BLaER1 (cell line): Measurements from ENCODE around the gene STK24.
"Not testable (repeated sequence)": the region's sequence is repeated elsewhere in the genome, so short reads cannot be mapped to it uniquely, and the experiment has no call there.

Experiments
- H3K27ac ChIP-seq: shearing (Covaris generic); formaldehyde crosslinking; 2 replicates; pipeline ENCODE4 v1.8.1; 2022
- H3K27me3 ChIP-seq: shearing (Covaris generic); formaldehyde crosslinking; 2 replicates; pipeline ENCODE4 v1.8.1; 2022
- H3K36me3 ChIP-seq: shearing (Covaris generic); formaldehyde crosslinking; 2 replicates; pipeline ENCODE4 v1.8.1; 2022
- H3K4me1 ChIP-seq: shearing (Covaris generic); formaldehyde crosslinking; 2 replicates; pipeline ENCODE4 v1.8.1; 2022
- H3K4me2 ChIP-seq: shearing (Covaris generic); formaldehyde crosslinking; 2 replicates; pipeline ENCODE4 v1.8.1; 2022
- H3K4me3 ChIP-seq: shearing (Covaris generic); formaldehyde crosslinking; 2 replicates; pipeline ENCODE4 v1.8.1; 2022
- H3K9ac ChIP-seq: shearing (Covaris generic); formaldehyde crosslinking; 2 replicates; pipeline ENCODE4 v1.8.1; 2022
- H3K9me3 ChIP-seq: shearing (Covaris generic); formaldehyde crosslinking; 2 replicates; pipeline ENCODE4 v1.8.1; 2022
- H4K20me1 ChIP-seq: shearing (Covaris generic); formaldehyde crosslinking; 2 replicates; pipeline ENCODE4 v1.8.1; 2022
- Cebpa-rat ChIP-seq: shearing (Covaris generic); IDR thresholded peaks from 2 replicates; pipeline ENCODE4 v1.8.1; 2022

Gene STK24

DNA sequence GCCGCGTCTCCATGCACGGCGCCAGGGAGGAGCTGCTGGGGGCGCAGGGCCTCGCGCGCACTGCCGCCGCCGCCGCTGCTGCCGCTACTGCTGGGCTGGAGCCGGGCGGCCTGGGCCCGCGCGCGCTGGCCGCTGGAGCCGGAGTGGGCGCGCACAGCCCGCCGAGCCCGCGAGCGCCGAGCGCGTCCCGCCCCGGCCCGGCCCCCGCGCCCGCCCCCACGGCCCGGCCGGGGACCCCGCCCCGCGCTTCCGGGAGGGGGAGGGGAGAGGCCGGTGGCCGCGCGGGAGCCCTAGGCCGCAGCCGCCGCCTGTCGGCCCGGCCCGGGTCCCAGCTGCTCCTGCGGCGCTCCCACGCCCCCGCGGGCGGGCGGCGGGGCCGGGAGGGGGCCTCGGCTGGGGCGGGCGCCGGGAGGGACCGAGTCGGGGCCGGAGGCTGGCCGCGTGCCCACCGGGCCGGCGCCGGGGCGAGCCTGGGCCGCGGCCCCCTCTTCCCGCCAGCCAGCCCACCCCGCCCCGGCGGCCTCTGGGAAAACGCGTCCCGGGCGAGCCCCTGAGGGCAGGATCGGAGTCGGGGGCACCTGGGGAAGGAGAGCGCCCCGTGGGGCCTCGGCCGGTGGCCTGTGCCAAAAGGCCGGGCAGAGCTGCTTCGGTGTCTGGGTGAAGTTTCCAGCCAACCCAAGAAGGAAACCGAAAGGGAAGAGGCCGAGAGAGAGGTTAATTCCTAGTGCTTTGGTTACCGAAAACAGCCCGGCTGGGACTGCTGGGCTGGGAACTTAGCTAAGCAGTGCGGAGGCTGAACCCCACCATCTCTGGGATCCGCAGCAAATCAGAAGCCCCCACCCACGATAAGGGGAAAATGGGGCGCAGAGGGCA lies at the start of gene STK24:
Gene STK24, minus strand, starts transcription at position 145 of the 873 bp plus-strand sequence. CDS start 321 bp downstream, outside the sequence.
- Histone ChIP-seq H3K4me2 (peak within 1 kb of the TSS; percentile 94), H3K9me3 (no peaks in the 10 kb centered on the region), H3K27me3 (no peaks in the 10 kb centered on the region), H4K20me1 (peaks cover 43% of the 10 kb centered on the region), H3K9ac (peak within 1 kb of the TSS; percentile 96), H3K4me1 (peaks cover 43% of the 10 kb centered on the region), H3K4me3 (peak within 1 kb of the TSS; percentile 96), H3K36me3 (no peaks in the 10 kb centered on the region), H3K27ac (peak within 1 kb of the TSS; percentile 96)
- TF ChIP-seq Cebpa-rat, result no peak

DNA sequence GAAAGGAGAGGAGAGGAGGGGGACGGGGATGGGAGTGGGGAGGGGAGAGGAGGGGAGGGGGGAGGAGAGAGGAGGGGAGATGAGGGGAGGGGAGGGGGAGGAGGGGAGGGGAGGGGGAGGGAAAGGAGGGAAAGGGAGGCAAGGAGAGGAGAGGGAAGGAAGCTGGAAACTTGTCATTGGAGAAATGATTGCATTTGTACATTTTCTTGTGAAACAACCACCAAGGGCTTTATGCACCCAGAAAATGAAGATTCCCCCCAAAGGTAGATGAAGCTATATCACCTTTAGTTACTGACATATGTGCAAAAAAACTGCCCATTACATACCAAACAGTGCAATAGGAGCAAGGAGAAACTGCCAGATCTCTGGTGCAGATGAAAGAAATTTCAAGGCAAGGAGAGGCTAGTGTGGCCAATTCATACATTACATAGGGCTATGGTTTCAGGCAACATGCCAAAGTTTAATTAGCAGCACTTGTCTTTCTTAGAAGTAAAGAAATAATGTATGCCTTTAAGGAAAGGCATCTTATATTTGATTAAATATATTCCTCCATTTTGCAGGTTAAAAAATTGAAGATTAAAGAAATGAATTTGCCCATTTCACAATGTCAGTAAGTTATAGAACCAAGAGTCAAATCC lies 49.5 kb upstream of the STK24 start:
- Histone ChIP-seq H3K36me3 (no peaks in the 10 kb centered on the region), H4K20me1 (peaks cover 27% of the 10 kb centered on the region), H3K9me3 (no peaks in the 10 kb centered on the region), H3K27ac (no peak overlapping the region), H3K4me2 (no peak overlapping the region), H3K27me3 (peaks cover 43% of the 10 kb centered on the region), H3K4me1 (peaks cover 27% of the 10 kb centered on the region), H3K4me3 (no peak overlapping the region), H3K9ac (no peak overlapping the region)
- no peak for TF ChIP-seq Cebpa-rat

DNA sequence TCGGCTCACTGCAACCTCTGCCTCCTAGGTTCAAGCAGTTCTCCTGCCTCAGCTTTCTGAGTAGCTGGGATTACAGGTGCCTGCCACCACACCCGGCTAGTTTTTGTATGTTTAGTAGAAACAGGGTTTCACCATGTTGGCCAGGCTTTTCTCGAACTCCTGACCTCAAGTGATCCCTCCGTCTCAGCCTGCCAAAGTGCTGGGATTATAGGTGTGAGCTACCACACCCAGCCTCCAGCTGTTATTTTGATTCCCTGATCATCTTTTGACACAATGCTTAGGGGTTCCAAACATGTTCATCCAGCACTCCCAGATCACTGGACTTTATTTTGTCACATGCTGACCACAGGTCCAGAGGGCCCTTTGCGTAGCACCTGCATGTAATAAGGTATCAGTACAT lies 47.7 kb upstream of the STK24 start:
- not testable (repeated sequence) for H3K9ac ChIP-seq, H3K4me2 ChIP-seq, H3K36me3 ChIP-seq, H3K27ac ChIP-seq, H3K4me3 ChIP-seq, H3K9me3 ChIP-seq
- peaks cover 54% of the 10 kb centered on the region for H3K27me3 ChIP-seq
- H4K20me1 ChIP-seq, result peaks cover 33% of the 10 kb centered on the region
- peaks cover 29% of the 10 kb centered on the region for H3K4me1 ChIP-seq

DNA sequence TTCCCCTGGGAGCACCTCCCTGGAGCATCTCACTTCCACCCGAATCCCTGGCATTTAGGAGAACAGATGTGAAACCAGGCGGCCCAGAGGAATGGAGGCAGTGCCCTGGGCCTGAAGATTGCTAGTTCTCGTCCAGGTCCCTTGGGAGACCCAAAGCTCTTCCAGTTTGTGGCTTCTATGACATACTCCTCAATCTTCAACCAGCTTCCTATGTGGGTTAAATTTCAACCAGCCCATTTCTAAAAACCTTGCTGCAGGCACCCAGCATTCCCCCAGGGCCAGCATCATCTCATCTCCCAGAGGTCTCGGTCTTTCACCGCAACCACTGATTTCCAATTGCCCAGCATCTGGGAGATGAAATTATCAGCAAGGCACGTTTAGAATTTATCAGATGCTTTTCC lies 46.0 kb upstream of the STK24 start:
- peak overlapping the region; percentile 84 for H3K4me2 ChIP-seq
- no peaks in the 10 kb centered on the region for H3K36me3 ChIP-seq
- TF ChIP-seq Cebpa-rat, result no peak
- peaks cover 33% of the 10 kb centered on the region for H4K20me1 ChIP-seq
- H3K27ac ChIP-seq, result no peak overlapping the region
- H3K9ac ChIP-seq, result no peak overlapping the region
- peak overlapping the region; percentile 31 for H3K4me3 ChIP-seq
- H3K27me3 ChIP-seq, result peaks cover 69% of the 10 kb centered on the region
- H3K9me3 ChIP-seq, result no peaks in the 10 kb centered on the region
- H3K4me1 ChIP-seq, result peaks cover 29% of the 10 kb centered on the region

DNA sequence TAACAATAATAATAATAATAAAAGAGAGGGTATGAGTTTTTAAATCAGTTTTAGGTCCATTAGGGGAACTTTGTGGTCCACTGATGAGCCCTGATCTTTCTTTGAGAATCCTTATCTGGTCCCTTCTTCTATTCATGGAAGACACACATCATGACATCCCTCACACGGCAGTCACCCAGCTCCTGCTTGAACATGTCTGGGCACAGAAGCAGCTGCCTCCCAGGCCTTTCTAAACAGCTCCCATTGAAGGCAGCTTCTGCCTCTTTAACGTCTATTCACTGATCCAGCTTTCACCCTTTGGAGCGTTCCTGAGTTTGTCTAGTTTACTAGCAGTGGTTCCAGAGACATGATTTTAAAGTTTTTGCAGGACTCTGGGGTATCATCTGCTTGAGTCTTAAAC lies 42.6 kb upstream of the STK24 start:
- TF ChIP-seq Cebpa-rat, result no peak
- Histone ChIP-seq H3K9me3 (no peaks in the 10 kb centered on the region), H3K4me2 (no peak overlapping the region), H3K36me3 (no peaks in the 10 kb centered on the region), H3K27ac (no peak overlapping the region), H3K4me1 (peaks cover 29% of the 10 kb centered on the region), H3K9ac (no peak overlapping the region), H3K4me3 (no peak overlapping the region), H4K20me1 (peaks cover 33% of the 10 kb centered on the region), H3K27me3 (peaks cover 42% of the 10 kb centered on the region)

DNA sequence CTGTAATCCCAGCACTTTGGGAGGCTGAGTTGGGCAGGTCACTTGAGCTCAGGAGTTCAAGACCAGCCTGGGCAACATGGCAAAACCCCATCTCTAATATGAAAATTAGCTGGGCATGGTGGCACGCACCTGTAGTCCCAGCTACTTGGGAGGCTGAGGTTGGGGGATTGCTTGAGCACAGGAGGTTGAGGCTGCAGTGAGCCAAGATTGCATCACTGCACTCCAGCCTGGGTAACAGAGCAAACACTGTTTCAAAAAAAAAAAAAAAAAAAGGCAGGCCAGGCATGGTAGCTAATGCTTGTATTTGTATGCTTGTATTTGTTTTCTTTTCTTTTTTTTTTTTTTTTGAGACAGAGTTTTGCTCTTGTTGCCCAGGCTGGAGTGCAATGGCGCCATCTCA lies 38.7 kb upstream of the STK24 start:
- not testable (repeated sequence) for H3K4me3 ChIP-seq, H3K4me2 ChIP-seq, H3K4me1 ChIP-seq, H3K9ac ChIP-seq, H3K27ac ChIP-seq, H4K20me1 ChIP-seq, H3K36me3 ChIP-seq, H3K9me3 ChIP-seq
- H3K27me3 ChIP-seq, result peaks cover 18% of the 10 kb centered on the region

DNA sequence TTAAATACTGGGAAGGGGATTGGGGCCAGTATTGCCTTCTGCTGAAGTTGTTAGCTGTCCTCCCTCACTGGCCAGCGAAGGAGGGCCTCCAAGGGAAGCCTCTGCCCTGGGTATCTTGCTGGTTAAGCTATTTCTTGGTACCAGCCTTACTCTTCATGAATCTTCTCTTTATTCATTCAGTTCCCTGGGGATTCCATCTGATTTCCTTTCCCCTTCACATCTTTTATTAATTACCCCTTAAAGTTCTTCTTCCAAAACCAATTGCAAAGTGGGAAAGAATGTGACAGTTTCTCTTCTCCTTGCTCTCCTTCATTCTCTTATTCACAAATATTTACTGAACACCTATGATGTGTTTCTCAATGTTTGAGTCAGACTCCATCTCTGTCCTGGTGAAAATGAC lies 36.7 kb upstream of the STK24 start:
- no peaks in the 10 kb centered on the region for H3K36me3 ChIP-seq
- no peak overlapping the region for H3K4me2 ChIP-seq
- no peaks in the 10 kb centered on the region; the same call in 1 of the 2 replicates for H4K20me1 ChIP-seq
- no peak for TF ChIP-seq Cebpa-rat
- H3K27me3 ChIP-seq, result peaks cover 7% of the 10 kb centered on the region; the same call in 1 of the 2 replicates
- no peaks in the 10 kb centered on the region for H3K9me3 ChIP-seq
- no peak overlapping the region for H3K4me3 ChIP-seq
- H3K27ac ChIP-seq, result no peak overlapping the region
- no peaks in the 10 kb centered on the region for H3K4me1 ChIP-seq
- no peak overlapping the region for H3K9ac ChIP-seq

DNA sequence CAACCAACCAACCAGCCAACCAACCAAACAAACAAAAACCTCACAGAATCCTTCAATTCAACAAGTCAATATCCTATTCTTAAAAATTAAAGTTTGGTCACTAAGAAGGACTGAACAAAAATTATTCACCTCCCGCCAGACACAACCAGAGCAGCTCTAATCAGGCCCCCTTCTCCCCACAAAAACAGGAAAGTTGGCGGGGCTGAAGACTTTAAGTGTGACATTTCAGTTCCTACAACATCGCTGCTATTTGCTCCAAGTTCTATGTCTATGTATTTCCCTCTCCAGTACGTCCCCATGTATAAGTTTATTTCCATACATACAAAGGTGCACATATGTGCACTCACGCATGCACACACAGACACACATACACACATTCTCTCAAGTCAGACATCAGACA lies 32.8 kb upstream of the STK24 start:
- no peaks in the 10 kb centered on the region for H3K36me3 ChIP-seq
- no peaks in the 10 kb centered on the region for H3K27me3 ChIP-seq
- no peak overlapping the region for H3K27ac ChIP-seq
- no peaks in the 10 kb centered on the region for H3K4me1 ChIP-seq
- H3K4me2 ChIP-seq, result no peak overlapping the region
- no peaks in the 10 kb centered on the region for H4K20me1 ChIP-seq
- no peak overlapping the region for H3K9ac ChIP-seq
- H3K4me3 ChIP-seq, result no peak overlapping the region
- no peaks in the 10 kb centered on the region for H3K9me3 ChIP-seq
- TF ChIP-seq Cebpa-rat, result no peak

DNA sequence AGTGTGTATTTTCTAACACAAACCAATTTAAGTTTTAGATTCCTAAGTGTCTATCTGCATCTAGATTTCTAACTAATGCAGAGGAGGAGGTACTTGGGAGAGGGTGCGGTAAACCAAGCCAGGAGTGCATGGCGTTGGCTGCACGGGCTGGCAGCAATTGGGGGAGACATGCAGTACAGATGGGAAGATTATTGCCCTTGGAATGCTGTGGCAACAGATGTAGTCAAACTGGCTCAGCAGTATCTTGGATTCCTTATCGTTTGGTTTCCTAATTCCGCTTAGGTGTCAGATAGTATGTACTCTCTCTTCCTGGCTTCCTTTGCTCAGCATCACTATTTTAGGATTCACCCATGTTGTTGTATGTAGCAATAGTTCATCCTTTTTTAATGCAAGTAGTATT lies 29.4 kb upstream of the STK24 start:
- Histone ChIP-seq H3K4me3 (no peak overlapping the region), H3K36me3 (no peaks in the 10 kb centered on the region), H3K9ac (no peak overlapping the region), H3K27me3 (no peaks in the 10 kb centered on the region), H3K9me3 (no peaks in the 10 kb centered on the region), H3K4me1 (no peaks in the 10 kb centered on the region), H4K20me1 (no peaks in the 10 kb centered on the region), H3K4me2 (no peak overlapping the region), H3K27ac (no peak overlapping the region)
- TF ChIP-seq Cebpa-rat, result no peak

DNA sequence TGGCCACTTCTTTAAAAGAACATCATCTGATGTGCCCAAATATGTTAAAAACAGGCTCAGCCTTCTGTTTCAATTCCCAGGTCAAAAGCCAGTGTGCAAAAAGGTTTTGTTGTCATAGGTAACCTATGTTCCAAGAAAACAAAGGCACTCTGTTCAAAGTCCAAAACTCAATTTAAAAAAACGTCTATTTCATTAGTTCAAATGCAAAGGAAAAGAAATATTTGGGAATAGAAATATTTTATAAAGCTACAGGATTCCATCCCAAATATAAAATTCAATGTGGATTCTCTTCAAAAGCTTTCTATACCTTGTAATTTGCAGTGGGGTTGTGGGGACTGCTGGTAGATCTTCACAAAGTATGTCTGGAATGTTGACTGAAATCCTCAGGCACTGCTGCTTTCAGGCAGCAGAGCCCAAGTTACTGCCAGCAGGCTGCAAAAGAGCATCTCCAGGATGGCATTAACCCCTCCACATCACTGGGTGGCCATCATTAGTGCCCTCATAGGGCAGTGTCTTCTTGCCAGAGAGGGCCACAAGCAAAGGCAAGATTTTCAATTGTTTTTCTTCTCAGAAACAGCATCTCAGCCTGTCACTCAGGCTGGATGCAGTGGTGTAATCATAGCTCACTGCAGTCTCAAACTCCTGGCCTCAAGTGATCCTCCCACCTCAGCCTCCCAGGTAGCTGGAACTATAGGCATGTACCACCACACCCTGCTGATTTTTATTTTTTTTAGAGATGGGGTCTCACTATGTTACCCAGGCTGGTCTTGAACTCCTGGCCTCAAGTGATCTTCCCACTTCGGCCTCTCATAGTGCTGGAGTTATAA lies 22.8 kb upstream of the STK24 start:
- no peak overlapping the region for H3K9ac ChIP-seq
- no peaks in the 10 kb centered on the region for H3K36me3 ChIP-seq
- H3K4me1 ChIP-seq, result no peaks in the 10 kb centered on the region
- H3K9me3 ChIP-seq, result no peaks in the 10 kb centered on the region
- no peak overlapping the region for H3K27ac ChIP-seq
- H3K27me3 ChIP-seq, result no peaks in the 10 kb centered on the region
- no peak overlapping the region for H3K4me2 ChIP-seq
- no peak for TF ChIP-seq Cebpa-rat
- no peaks in the 10 kb centered on the region for H4K20me1 ChIP-seq
- no peak overlapping the region for H3K4me3 ChIP-seq
